Natural killer cell (primary cell): Measurements from ENCODE around the gene XXYLT1. TPM values are rescaled to one million over a fixed set of nuclear protein-coding genes. Genes with fewer than 3 reads are reported as not detected.
A peak's percentile ranks its signal among the peaks of the same experiment; 100 is the strongest.

ENCODE experiments used
- ATAC-seq, 3 donors: fragments of 150-1000 bp in 2 of 3; fragments of 200-7000 bp in 1 of 3; cut with Tn5 transposase; 1 replicate in 1 of 3; 2 replicates in 2 of 3; pipeline ENCODE4 v1.10.0; 2021; ENCODE audit warnings: mild to moderate bottlenecking in 2 of 3, moderate library complexity in 2 of 3
- DNase-seq, 2 donors: peaks; one replicate each; pipeline versions ENCODE4 v3.0.0 to v3.0.0-alpha.2; 2013 to 2021; ENCODE audit warnings: mixed read lengths in 1 of 2
- H3K27ac ChIP-seq: one replicate; pipeline ENCODE4 v1.5.1; 2013; ENCODE audit warnings: mild to moderate bottlenecking, low read length
- H3K27me3 ChIP-seq: one replicate; pipeline ENCODE4 v1.6.1; 2013; ENCODE audit warnings: low read length; ENCODE audit not compliant: control insufficient read depth, insufficient read depth
- H3K36me3 ChIP-seq: one replicate; pipeline ENCODE4 v1.6.1; 2013; ENCODE audit warnings: low read length; ENCODE audit not compliant: control insufficient read depth, insufficient read depth
- H3K4me1 ChIP-seq: one replicate; pipeline ENCODE4 v1.6.1; 2013; ENCODE audit warnings: low read length; ENCODE audit not compliant: control insufficient read depth, insufficient read depth
- H3K4me3 ChIP-seq: one replicate; pipeline ENCODE4 v1.5.1; 2013; ENCODE audit warnings: low read length
- H3K9me3 ChIP-seq: one replicate; pipeline ENCODE4 v1.6.1; 2013; ENCODE audit warnings: low read length; ENCODE audit not compliant: control insufficient read depth, insufficient read depth
- H3K27ac Mint-ChIP-seq, 2 donors: one replicate each; pipeline ENCODE4 v1.8.0; 2022; ENCODE audit warnings: mild to moderate bottlenecking in 2 of 2, mixed read lengths in 2 of 2, moderate library complexity in 1 of 2
- H3K27me3 Mint-ChIP-seq, 2 donors: one replicate each; pipeline ENCODE4 v1.8.0; 2022; ENCODE audit warnings: low read depth in 2 of 2, mixed read lengths in 2 of 2
- H3K36me3 Mint-ChIP-seq: one replicate; pipeline ENCODE4 v1.8.0; 2022; ENCODE audit warnings: mixed read lengths
- H3K4me1 Mint-ChIP-seq, 2 donors: one replicate each; pipeline ENCODE4 v1.8.0; 2022; ENCODE audit warnings: mixed read lengths in 2 of 2
- H3K4me3 Mint-ChIP-seq: one replicate; pipeline ENCODE4 v1.8.0; 2022; ENCODE audit warnings: mild to moderate bottlenecking, moderate library complexity, mixed read lengths
- H3K9me3 Mint-ChIP-seq, 2 donors: one replicate each; pipeline ENCODE4 v1.8.0; 2022; ENCODE audit warnings: mixed read lengths in 2 of 2
- CTCF ChIP-seq: fragments of 200-600 bp; IDR thresholded peaks from one replicate; pipeline ENCODE4 v1.8.0; 2022; ENCODE audit warnings: antibody characterized with exemption
- WGBS: methylation state at CpG from one replicate; pipeline ENCODE4 v1.1.7; 2013; ENCODE audit warnings: missing lambda C conversion rate; ENCODE audit not compliant: insufficient coverage; 5-methylcytosine and 5-hydroxymethylcytosine counted together
- intact Hi-C: fragments of 100-400 bp; cut with micrococcal nuclease; formaldehyde crosslinking; loops from one replicate; pipeline ENCODE4 v1.14.2; 2022
- total RNA-seq, 4 donors: library from RNA; stranded (reverse); fragments of 120-200 nt in 1 of 4; gene quantifications; one replicate each; pipeline versions ENCODE4 v1.2.3 to v1.2.4, GENCODE V29; 2013 to 2022

The XXYLT1 gene
- total RNA-seq, 3 donors from 2014 or later (not counting 1 experiment from before 2014, with no cell fraction given): 8.7 to 13.6 (median 10.2) TPM

- Mint-ChIP-seq H3K27ac (no peak overlapping the region), H3K36me3 (no peaks in the 10 kb centered on the region), H3K9me3 (no peaks in the 10 kb centered on the region), H3K4me3 (no peak overlapping the region), H3K27me3 (no peaks in the 10 kb centered on the region), H3K4me1 (peaks cover 14 to 23% of the 10 kb centered on the region in 2 donors)
- intact Hi-C loops: loop anchor here (2.0 to 10.0 kb wide), 3 partner anchors 257 to 777 kb away; partner anchors contain the start of genes ATP13A3 and LSG1
- Histone ChIP-seq H3K4me3 (no peak overlapping the region), H3K27ac (no peak overlapping the region), H3K9me3 (no peaks in the 10 kb centered on the region), H3K4me1 (peaks cover 25% of the 10 kb centered on the region), H3K36me3 (no peaks in the 10 kb centered on the region), H3K27me3 (no peaks in the 10 kb centered on the region)
- no peak for ATAC-seq
- DNase-seq: no peak
- 100% methylated on average over 1 of the region's 2 CpGs for WGBS
- TF ChIP-seq CTCF: no peak
These were observed 9.0 kb downstream of the XXYLT1 start for GRCh38 chr3:195261925-195262324.

DNA sequence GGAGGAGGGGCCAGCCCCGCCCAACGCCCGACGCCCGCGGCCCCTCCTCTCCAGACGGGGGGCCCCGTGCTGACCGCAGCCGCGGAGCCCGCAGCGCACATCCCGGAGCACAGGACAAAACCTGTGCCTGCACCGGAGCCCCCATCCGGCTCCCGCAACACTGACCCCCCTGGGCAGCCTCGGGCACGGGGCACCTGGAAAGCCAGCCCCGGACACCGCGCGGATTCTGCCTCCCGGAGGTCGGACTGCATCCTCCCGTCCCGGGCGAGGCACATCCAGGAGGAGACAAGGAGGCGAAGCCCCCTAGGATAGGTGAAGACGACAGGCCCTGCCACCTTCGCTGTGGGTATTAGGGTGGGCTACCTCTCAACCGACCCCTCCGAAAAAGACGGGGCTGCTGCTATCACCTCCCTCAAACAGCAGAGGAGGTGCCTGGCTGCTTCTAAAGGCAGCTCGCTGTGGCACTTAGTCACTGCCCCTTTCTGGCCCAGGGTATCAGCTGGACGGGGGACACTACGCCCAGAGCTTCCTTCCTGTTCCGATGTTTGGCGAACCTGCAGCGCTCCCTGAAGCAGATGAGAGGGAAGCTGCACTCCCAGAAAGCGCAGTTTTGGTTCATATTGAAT is 10.6 kb downstream of the XXYLT1 start:
- H3K36me3 Mint-ChIP-seq: no peaks in the 10 kb centered on the region
- H3K9me3 Mint-ChIP-seq: no peaks in the 10 kb centered on the region
- intact Hi-C loops: loop anchor here (1.0 to 10.0 kb wide), 4 partner anchors 11 to 776 kb away; partner anchors contain the start of genes ATP13A3, LSG1 and XXYLT1
- H3K4me1 ChIP-seq: peaks cover 25% of the 10 kb centered on the region
- H3K27me3 Mint-ChIP-seq: no peaks in the 10 kb centered on the region
- H3K36me3 ChIP-seq: no peaks in the 10 kb centered on the region
- peak in 1 of 2 donors; percentile 55 for DNase-seq
- peaks cover 14 to 23% of the 10 kb centered on the region in 2 donors for H3K4me1 Mint-ChIP-seq
- H3K4me3 Mint-ChIP-seq: peak overlapping the region; percentile 78
- peak overlapping the region; percentile 71 for H3K27ac ChIP-seq
- H3K27ac Mint-ChIP-seq: peak overlapping the region; percentile 83 to 84
- ATAC-seq: peak; percentile 6 to 46 (median 22)
- H3K27me3 ChIP-seq: no peaks in the 10 kb centered on the region
- 1% methylated on average over 41 of the region's 41 CpGs for WGBS
- no peak for TF ChIP-seq CTCF
- H3K4me3 ChIP-seq: peak overlapping the region; percentile 68
- no peaks in the 10 kb centered on the region for H3K9me3 ChIP-seq

DNA sequence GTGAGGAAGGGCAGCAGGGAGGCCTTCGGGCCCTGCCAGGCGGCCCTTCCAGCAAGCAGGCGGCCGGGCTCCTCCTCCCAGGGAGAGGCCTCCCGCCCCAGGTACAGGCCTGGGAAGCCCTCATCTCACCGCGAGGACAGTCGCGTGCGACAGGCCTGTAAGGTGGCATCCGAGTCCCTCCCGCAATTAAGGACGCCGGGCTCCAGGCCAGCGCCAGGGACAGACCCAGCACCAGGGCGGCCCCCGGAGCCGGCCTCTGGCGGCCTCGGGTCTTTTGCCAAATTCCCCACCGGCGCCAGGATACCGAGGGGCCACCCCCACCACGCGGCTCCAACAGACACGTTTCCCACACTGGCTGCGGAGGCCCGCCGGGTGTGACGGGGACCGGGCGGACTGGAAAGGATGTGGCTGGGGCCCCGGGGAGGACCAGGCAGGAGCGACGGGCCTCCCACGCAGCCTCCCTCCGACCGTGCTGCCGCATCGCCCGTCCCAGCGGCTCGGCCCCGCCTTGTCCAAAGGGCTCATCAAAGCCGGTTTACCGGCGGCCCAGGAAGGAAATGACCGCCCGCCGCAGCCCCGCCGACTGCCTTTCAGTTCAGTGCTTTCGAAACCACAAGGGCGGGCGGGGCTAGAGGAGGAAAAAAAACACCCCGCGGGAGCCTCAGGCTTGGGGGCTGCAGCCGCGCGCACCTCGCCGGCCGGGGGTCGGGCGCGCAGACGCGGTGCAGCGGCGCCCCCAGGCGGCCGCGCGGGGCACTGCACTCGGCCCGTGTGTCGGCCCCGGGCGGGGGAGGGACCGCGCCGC is 11.3 kb downstream of the XXYLT1 start:
- H3K4me1 Mint-ChIP-seq: peaks cover 14 to 23% of the 10 kb centered on the region in 2 donors
- no peaks in the 10 kb centered on the region for H3K27me3 Mint-ChIP-seq
- H3K9me3 Mint-ChIP-seq: no peaks in the 10 kb centered on the region
- intact Hi-C loops: loop anchor here (1.0 to 10.0 kb wide), 5 partner anchors 12 to 775 kb away; partner anchors contain the start of genes ATP13A3, LSG1 and XXYLT1
- Histone ChIP-seq H3K36me3 (no peaks in the 10 kb centered on the region), H3K4me1 (peaks cover 25% of the 10 kb centered on the region), H3K27me3 (no peaks in the 10 kb centered on the region), H3K9me3 (no peaks in the 10 kb centered on the region), H3K27ac (peak overlapping the region; percentile 91), H3K4me3 (peak overlapping the region; percentile 34)
- DNase-seq (peak; percentile 91 to 94), ATAC-seq (peak; percentile 86 to 95 (median 89))
- WGBS: 3% methylated on average over 82 of the region's 82 CpGs
- peak overlapping the region; percentile 83 to 84 for H3K27ac Mint-ChIP-seq
- peak; percentile 71 for TF ChIP-seq CTCF
- peak overlapping the region; percentile 72 for H3K4me3 Mint-ChIP-seq
- H3K36me3 Mint-ChIP-seq: no peaks in the 10 kb centered on the region
